ENCODE measurements around the gene GALT. TPM values are rescaled to one million over a fixed set of nuclear protein-coding genes. Genes with fewer than 3 reads are reported as not detected.

Gene GALT
- total RNA-seq, 2 experiments from 2014 or later, result 42.4 to 43.4 TPM

DNA sequence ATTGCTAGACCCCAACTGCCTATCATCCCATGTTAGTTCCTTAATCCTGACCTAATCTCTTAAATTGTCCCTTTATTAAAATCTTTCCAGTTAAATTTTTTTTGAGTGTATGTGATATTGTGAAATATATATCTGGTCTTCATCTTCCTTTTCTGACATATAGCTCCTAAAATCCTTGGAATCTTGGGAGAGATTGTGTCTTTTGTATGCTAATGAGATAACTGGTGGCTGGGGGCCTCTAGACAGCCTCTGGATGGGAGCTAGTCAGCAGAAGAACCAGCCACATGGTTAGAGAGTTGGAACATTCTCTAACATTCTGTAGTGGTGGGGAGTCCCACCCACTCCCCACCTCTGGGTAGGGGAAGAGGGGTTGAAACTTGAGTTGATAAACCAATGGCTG lies 48.3 kb downstream of the GALT start:
- Mint-ChIP-seq H3K9me3 (no peaks in the 10 kb centered on the region), H3K27me3 (no peaks in the 10 kb centered on the region), H3K4me1 (no peaks in the 10 kb centered on the region), H3K27ac (no peak overlapping the region), H3K4me3 (no peak overlapping the region), H3K36me3 (no peaks in the 10 kb centered on the region)
- DNase-seq, result no peak

Other genes with a start within 250 kb of the GALT start
- 1 to 10 TPM; 7.5 to 8.2 TPM for gene FAM219A, start 188.1 kb upstream of the GALT start, total RNA-seq
- not detected for gene DNAI1, start 187.9 kb upstream of the GALT start, total RNA-seq
- gene ENHO, start 123.7 kb upstream of the GALT start, total RNA-seq, result under 1 TPM in 1 of 2 experiments, not detected in 1; 0.27 TPM
- not detected for gene CNTFR, start 57.0 kb upstream of the GALT start, total RNA-seq
- 10 to 100 TPM; 31.6 to 34.6 TPM for gene RPP25L, start 34.6 kb upstream of the GALT start, total RNA-seq
- gene DCTN3, start 26.2 kb upstream of the GALT start, total RNA-seq, result 10 to 100 TPM; 62.9 to 63.0 TPM
- under 1 TPM in 1 of 2 experiments, not detected in 1; 0.31 TPM for gene ARID3C, start 17.6 kb upstream of the GALT start, total RNA-seq
- 100 to 1,000 TPM; 111 to 113 TPM for gene SIGMAR1, start 8.9 kb upstream of the GALT start, total RNA-seq
- gene IL11RA, start 5.5 kb downstream of the GALT start, total RNA-seq, result 10 to 100 TPM; 12.1 to 13.0 TPM
- under 1 TPM in 1 of 2 experiments, not detected in 1; 0.82 TPM for gene CCL27, start 16.0 kb downstream of the GALT start, total RNA-seq
- not detected for gene CCL19, start 44.6 kb downstream of the GALT start, total RNA-seq
- gene CCL21, start 63.5 kb downstream of the GALT start, total RNA-seq, result not detected